T-helper 1 cell treated with Interleukin-12 subunit alpha and Interleukin-12 subunit beta and Interleukin-4 antibody, amounts not matched to agents 30 ng/mL and 1 ng/mL, for 36 hours (primary cell): ENCODE measurements around the gene RPL41. TPM values are rescaled to one million over a fixed set of nuclear protein-coding genes. Genes with fewer than 3 reads are reported as not detected.

Experiments
- intact Hi-C: fragments of 100-400 bp; cut with micrococcal nuclease; formaldehyde crosslinking; loops from one replicate; pipeline ENCODE4 v1.15.1; 2024
- total RNA-seq: library from RNA; stranded (reverse); gene quantifications from 2 replicates; pipeline ENCODE4 v1.2.3, GENCODE V29; 2022

Gene RPL41
- total RNA-seq, 1 donor from 2014 or later: 3,184 TPM

GRCh38 chr12:56126732-56127239 lies 10.4 kb downstream of the RPL41 start:
- intact Hi-C loops: loop anchor here (1.0 to 5.0 kb wide), 13 partner anchors 8 to 1156 kb away; partner anchors contain the start of genes ANKRD52, COQ10A, CS and MYL6

GRCh38 chr12:56127485-56127887 lies 11.1 kb downstream of the RPL41 start:
- intact Hi-C loops: loop anchor here (1.0 to 5.0 kb wide), 5 partner anchors 23 to 1155 kb away; partner anchors contain the start of genes ANKRD52, COQ10A, PA2G4 and TIMELESS

- intact Hi-C loops: loop anchor here (1.0 to 5.0 kb wide), 8 partner anchors 24 to 1154 kb away; partner anchors contain the start of genes ANKRD52, COQ10A, PA2G4 and PYM1
Measured at GRCh38 chr12:56127888-56128669, 11.6 kb downstream of the RPL41 start, which contains the start of gene ESYT1. Gene ESYT1, plus strand, starts transcription at chr12:56128267. Its CDS starts 53 bp downstream, at chr12:56128320.

GRCh38 chr12:56128670-56129205 lies 12.3 kb downstream of the RPL41 start:
- intact Hi-C loops: loop anchor here (1.0 to 5.0 kb wide), 5 partner anchors 10 to 1154 kb away; partner anchors contain the start of genes PYM1 and SPRYD4

- intact Hi-C loops: loop anchor here (1.0 to 5.0 kb wide), 3 partner anchors 9 to 1153 kb away; partner anchors contain the start of gene SPRYD4
Measured at GRCh38 chr12:56129206-56129941, 12.9 kb downstream of the RPL41 start.

GRCh38 chr12:56129942-56130495 lies 13.6 kb downstream of the RPL41 start:
- intact Hi-C loops: loop anchor here (1.0 to 5.0 kb wide), 3 partner anchors 8 to 1152 kb away; partner anchors contain the start of gene SPRYD4

GRCh38 chr12:56130876-56131275 lies 14.4 kb downstream of the RPL41 start:
- intact Hi-C loops: no loop called here

- intact Hi-C loops: no loop called here
Measured at GRCh38 chr12:56134897-56135296, 18.5 kb downstream of the RPL41 start.

- intact Hi-C loops: loop anchor here (1.0 kb wide), 1 partner anchor 9 kb away; no protein-coding TSS in a partner anchor
Measured at GRCh38 chr12:56137853-56138571, 21.6 kb downstream of the RPL41 start.

- intact Hi-C loops: no loop called here
Measured at GRCh38 chr12:56141946-56142784, 25.7 kb downstream of the RPL41 start.

GRCh38 chr12:56143217-56143616 lies 26.8 kb downstream of the RPL41 start:
- intact Hi-C loops: no loop called here

- intact Hi-C loops: no loop called here
Measured at GRCh38 chr12:56143870-56144269, 27.4 kb downstream of the RPL41 start.

- intact Hi-C loops: no loop called here
Measured at GRCh38 chr12:56145217-56145616, 28.8 kb downstream of the RPL41 start.

- intact Hi-C loops: no loop called here
Measured at GRCh38 chr12:56146492-56147460, 30.3 kb downstream of the RPL41 start.

- intact Hi-C loops: loop anchor here (5.0 kb wide), 1 partner anchor 333 kb away; the partner anchor contains the start of genes ORMDL2 and SARNP
Measured at GRCh38 chr12:56150563-56150962, 34.1 kb downstream of the RPL41 start.

- intact Hi-C loops: loop anchor here (1.0 to 5.0 kb wide), 11 partner anchors 9 to 334 kb away; partner anchors contain the start of genes DGKA, ORMDL2, PA2G4 and RPS26
Measured at GRCh38 chr12:56151672-56152131, 35.3 kb downstream of the RPL41 start.

GRCh38 chr12:56152132-56152755 lies 35.8 kb downstream of the RPL41 start, which contains the start of gene MYL6B:
Gene MYL6B, plus strand, starts transcription at chr12:56152587. Its CDS starts 1,332 bp downstream, at chr12:56153919.
- intact Hi-C loops: loop anchor here (1.0 to 5.0 kb wide), 10 partner anchors 8 to 335 kb away; partner anchors contain the start of genes DGKA, ORMDL2, PA2G4 and RPS26
